HG02759 (cell line): ENCODE measurements around the gene FBXL13.
"Not testable (repeated sequence)": the region's sequence is repeated elsewhere in the genome, so short reads cannot be mapped to it uniquely, and the experiment has no call there.

Experiments
- ATAC-seq: cut with Tn5 transposase; IDR thresholded peaks from one replicate; pipeline ENCODE4 v1.9.1; 2021; ENCODE audit warnings: mild to moderate bottlenecking, moderate library complexity; ENCODE audit not compliant: unreplicated experiment

The FBXL13 gene

DNA sequence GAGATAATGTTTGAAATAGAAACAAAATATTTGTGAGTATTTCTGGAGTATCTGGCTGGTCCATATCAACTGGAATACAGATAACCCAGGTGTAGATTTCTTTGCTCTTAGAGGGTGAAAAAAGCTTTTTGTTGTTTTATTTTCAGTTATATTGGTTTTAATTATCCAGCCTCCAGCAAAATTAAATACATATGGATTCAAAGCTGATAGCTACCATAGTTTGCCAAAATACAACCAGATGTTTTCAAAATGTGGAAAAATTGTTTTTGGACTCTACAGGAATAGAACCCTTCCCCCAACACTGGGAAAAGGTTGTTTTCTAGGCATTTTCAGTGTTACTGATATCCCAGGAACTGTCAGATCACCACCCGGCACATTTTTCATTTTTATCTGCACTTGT lies 131.7 kb downstream of the FBXL13 start:
- no peak for ATAC-seq

DNA sequence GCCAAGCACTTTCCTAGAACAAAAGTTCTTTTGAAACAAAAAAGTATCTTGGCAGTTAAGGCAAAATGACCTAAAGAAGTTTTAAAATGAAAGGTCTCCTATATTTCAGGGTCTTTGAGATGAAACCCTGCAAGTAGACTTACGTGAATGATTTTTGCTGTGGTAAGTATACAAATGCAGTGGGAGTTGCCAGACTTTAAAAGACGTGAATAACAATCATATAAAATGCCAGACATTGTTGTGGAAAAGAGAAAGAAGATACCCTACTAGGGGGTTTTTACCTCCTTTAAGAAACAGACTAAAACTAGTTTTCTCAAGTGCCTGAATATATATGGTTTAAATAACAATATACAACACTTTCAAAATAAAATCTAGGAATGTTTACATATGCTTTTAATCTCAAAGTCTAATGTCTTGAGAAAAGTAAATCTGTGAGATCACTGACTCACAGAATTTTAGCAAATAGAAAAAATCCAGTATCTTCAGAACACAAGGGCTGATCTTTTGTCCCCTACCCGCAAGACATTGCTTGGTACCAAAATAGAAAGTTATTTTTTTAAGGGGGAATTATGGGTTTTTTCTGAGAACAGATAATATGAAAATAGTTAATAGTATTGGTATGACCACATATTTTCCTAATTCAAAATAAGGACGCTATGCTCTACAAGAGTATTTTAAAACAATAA lies 132.3 kb downstream of the FBXL13 start:
- no peak for ATAC-seq

DNA sequence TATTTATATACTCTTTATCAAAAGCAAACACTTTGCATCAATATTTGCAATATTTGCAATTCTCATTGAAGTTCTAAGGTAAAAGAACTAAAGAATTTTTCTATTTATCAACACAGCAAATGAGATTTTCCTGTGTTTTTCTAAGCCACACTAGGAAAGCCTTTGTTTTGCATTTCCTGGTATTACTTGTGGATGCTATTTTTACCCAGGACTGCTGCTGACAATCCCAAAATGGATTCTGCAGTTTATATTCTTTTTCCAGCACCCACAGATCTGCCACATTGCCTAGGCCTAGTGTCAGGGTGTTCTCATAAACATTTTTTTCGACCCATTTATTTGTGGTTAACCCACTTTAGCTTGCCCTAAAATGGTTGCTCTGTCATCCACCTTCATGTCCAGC lies 135.9 kb downstream of the FBXL13 start:
- no peak for ATAC-seq

DNA sequence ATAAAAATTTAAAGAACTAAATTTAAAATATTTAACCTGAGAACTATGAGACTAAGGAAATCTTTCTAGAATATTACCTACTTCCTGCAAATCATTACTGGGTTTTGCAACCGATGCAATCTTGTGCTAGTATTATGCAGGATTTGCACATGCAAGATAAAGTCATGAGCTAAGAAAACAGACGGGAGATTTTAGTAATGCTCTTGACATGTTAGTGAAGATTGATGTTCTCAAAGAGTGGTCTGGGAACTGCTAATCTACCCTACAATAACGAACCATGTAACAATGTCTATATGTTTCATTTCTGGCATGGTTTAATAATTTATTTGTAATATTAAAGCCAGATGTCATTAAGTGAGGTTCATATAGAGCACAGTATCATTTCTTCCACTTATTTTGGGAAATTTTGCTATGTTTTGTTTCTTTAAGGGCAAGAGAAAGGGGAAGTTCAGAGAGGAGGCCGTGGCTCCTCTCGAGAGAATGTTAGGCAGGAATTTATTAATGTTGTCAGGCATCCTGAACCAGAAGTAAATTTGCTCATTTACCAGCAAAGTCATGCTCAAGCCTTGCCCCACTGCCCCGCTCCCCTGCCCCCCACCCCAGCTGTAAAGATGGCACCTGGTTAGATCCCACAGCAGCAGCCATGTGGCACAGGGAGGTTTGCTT lies 139.0 kb downstream of the FBXL13 start:
- no peak for ATAC-seq

DNA sequence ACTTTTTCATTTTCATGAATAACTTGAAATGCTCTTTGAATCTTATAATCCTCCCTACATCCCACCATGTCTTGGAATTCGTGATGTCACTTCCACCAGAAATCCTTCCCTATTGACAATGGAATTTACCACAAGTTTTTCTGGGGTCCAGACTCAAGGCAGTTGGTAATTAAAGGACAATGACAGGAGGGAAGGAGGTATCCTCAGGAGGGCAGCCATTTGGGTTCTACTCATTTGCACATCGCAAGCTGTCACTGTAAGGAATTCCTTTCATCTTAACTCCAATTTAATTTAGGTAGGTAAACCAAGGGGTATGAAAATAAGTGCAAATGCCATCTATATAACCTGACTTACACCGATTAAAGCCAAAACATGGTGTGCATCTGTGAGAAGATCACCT lies 139.9 kb downstream of the FBXL13 start:
- ATAC-seq, result no peak

DNA sequence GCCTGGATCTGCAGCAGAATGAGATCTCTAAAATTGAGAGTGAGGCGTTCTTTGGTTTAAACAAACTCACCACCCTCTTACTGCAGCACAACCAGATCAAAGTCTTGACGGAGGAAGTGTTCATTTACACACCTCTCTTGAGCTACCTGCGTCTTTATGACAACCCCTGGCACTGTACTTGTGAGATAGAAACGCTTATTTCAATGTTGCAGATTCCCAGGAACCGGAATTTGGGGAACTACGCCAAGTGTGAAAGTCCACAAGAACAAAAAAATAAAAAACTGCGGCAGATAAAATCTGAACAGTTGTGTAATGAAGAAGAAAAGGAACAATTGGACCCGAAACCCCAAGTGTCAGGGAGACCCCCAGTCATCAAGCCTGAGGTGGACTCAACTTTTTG lies 140.4 kb downstream of the FBXL13 start:
- ATAC-seq, result no peak

DNA sequence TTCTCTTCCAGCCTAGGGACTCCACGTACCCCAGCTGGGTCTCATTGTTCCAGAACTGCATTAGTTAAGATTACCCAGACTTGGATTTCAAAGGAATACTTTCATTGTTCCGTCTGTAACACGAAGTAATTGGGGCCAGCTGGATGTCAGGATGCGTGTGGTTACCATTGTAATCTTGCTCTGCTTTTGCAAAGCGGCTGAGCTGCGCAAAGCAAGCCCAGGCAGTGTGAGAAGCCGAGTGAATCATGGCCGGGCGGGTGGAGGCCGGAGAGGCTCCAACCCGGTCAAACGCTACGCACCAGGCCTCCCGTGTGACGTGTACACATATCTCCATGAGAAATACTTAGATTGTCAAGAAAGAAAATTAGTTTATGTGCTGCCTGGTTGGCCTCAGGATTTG lies 140.8 kb downstream of the FBXL13 start:
- ATAC-seq, result no peak

DNA sequence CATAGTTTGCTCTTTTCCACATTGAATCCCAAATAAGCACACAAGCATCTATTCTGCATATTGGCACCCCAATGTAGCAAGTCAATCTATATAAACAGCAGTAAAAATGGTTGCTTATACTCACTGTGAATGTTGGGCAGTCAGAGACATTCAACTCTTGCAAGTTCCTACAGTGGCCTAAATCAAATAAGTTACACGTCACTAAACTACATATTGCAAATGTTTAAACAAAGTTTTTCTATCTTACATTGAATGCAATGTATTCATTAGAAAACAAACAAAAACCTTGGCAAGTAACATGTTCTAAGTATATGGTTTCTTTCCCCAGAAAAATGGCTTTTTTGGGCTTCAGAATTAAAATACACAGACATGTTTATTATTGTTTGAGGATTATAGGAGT lies 142.8 kb downstream of the FBXL13 start:
- ATAC-seq, result no peak

DNA sequence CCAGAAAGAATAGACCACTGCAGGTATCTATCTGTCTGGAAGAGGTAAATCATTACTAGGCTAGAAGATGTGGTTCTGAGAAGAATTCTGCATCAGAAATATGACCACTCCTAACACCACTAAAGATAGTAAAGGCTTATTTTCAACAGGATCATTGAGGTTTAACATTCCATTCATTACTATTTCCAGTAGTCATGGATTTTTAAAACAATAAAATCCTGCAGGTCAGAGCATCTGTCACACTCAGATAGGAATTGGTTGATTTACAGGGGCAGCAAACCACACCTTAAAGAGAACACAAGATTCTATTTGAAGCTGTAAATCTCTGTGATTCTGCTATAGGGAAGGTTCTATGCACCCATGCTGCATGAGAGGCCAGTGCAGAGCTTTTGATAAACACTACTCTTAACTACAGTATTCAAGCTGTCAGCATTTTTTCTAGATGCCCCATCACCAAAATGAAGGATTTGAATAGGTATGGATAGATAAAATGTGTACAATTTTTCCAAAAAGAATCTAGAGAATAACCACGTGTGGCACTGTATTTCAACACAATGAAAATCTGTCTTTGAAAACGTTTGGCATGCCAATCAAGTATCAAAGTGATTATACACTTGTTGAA lies 147.2 kb downstream of the FBXL13 start:
- ATAC-seq, result no peak

DNA sequence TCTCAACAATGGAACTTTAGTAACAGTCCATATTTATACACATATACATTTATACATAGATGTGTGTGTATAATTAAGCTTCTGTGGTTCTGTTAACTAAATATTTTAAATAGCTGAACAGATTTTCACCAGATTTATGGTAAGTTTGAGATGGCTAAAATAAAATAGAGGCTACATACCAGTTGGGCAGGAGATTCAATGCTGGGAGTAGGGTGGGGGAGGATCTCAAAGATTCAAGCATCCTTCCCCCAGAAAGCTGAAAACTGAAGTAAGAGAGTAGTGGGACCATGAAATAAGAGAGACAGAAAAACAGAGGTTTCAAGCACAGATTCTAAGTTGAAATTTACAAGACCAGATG lies 147.8 kb downstream of the FBXL13 start:
- ATAC-seq, result no peak

DNA sequence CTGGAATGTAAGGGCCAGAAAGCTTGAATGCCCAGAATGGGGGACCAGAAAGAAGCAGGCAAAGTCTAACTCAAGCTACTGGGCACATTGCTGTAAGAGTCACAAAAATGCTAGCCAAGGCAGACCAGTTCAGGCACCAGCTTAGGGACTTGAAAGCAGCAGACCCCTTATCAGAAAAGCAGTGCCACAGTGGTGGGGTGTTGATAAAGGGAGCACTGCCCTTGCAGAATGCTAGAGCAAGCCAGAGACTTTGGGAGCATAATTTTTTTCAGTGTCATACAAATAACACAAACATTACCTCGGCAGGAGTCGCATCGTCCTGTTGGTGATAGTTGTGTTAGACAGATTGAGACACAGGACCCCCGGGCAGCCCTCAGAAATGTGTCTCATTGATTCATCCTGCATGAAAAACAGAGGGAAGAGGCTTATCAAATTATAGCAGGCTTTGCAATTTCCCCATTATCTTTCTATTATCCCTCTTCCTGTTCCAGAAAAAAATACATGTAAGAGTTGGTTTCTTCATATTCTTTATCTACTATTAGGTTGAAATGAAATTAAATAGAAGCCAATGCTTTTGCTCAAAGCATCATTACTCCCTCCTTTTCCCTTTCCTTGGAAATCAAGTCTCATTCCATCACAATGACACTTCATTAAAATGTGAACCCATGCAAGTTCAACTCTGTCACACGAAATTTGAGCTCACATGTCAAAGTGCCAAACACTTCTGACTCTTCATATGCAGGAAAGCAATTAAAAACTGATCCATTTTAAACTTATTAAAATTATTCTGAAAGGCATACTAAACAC lies 148.4 kb downstream of the FBXL13 start:
- ATAC-seq, result no peak

DNA sequence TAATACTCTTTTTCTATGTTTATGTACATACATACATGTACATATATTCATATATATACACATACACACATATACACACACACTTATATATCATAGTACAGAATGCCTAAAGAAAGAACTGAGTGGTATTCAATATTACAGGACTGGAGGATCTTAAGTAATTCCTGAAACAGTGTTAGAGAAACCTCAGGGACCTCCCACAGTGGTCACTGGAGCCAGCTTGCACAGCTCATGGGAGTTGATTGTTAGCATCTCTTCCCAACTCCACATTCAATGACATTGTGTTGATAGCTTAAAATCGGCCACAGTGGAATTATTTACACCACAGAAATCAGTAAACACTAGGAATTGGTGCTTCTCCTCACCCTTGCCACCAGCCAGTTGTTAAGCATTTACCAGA lies 155.8 kb downstream of the FBXL13 start:
- ATAC-seq, result no peak

DNA sequence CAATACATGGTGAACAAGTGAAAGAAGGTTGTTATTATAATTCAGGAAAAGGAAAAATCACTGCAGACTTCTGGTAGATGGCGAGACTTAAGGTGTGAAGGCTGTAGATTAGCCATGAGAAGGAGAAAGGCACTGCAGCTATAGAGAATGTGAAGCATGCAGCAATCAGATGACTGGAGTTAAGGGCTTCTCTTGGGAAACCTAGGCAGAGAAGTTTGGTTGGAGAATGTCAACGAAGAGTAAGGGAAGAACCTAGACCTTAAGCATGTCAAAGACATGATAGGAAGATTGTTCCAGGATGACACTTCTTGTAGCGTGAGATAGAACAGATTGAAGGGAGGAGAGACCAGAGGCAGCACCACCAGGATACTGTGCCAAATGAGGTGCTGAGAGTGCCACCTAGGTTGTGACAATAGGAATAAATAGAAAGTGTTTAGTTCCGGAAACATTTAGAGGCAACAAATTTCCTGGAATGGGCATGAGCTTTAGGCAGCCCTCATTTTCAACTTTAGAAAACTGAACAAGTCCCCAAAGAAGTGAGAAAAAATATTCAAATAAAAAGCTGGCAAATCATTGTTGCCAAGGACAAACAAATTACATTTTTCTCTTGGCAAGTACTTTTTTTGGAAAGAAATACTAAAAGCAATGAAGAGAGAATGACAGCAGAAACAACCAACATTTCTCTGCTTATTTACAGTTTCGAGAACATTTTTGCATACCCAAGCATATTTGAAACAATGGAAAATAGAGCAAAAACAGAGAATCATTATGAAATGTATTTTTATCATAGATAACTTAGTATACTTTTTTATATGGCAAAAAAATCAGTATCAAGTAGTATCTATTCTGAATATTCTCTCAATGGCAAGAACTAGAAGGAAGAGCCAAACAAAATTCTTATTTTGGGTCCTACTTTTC lies 156.9 kb downstream of the FBXL13 start:
- no peak for ATAC-seq

DNA sequence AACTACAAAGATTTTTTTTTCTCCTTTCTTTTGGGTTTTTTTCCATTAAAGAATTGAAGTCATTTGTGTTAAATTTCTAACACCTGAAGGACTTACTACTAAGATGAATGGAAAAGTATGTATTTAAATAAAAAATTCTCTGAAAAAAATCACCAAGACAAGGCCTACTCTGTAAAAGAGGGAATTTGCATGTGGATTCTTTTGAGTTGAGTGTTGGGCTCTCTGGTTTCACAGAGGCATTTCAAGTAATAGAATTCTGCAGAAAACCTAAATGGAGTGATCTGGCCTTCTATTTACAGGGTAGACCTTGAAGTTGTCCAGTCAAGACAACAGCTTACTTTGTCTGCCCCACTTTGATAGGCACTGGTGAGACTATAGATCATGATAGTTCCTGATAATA lies 157.7 kb downstream of the FBXL13 start:
- ATAC-seq, result no peak

DNA sequence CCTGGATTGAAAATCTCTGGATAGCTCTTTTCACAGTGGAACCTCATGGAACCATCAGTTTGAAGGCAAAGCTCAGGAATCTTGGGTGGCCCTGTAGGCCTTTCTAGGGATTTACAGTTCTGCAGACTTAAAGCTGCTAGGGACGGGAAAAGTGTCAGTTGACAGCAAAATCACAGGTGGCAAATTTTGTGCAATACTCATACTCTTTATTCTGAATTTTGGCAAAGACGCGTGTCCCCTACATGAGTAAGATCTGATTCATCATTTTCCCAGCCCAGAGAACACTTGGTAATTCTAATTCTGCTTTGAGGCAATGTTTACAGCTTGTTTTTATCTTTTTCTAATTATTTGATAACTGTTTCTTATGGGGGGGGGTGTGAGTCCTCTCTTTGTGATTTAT lies 158.2 kb downstream of the FBXL13 start:
- no peak for ATAC-seq

DNA sequence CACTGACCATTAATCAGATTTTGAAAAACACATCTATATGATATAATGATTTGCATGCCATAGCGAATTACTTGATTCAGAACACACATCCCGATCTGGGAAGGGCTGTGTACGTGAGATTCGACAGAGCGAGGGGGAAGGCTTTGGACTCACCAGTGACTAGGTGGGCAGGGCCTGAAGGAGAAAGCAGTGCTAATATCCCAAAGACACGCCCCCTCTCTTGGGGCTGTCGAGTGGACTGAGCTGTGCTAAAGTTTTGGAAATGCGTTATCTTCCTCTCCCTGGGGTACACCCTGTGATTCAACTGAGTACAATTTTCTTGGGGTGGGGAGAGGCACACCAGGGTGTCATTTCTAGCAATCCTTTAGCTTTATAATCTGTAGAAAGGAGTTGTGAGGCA lies 160.0 kb downstream of the FBXL13 start:
- ATAC-seq, result no peak

DNA sequence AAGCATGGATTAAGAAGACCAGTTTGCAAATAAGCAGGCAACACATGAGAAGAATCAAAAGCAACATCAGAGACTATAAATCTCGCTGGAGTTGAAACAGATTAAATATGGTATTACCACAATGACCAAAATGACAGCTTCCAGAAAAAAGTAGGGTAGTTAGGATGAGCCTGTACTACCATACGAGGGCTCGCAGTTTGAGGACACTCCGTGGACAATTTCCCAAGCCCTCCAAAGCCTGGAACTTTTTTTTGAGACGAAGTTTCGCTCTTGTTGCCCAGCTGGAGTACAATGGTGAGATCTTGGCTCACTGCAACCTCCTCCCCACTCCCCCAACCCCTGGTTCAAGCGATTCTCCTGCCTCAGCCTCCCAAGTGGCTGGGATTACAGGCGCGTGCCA lies 160.8 kb downstream of the FBXL13 start:
- ATAC-seq, result no peak

DNA sequence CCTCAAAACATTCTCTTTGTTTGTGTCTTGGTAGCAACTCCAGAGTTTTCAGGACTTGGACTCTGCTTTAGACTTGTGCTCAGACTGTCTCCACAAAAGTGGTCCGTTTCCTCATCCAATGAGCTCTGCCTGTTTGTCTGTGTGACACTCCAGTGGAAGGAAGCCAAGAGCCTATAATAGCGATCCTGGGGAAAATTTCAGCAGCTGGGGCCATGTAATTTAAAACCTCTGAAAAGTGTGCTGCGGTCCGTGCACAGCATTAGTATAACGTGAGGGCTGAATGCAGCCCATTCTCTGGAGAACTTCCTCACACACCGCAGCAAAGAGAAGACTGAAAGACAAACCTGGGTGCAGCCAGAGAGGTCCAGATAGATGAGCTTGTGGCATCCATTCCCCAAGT lies 161.9 kb downstream of the FBXL13 start, which contains the start of gene LRRC17:
Gene LRRC17 (plus strand): TSS at position 259 of the 400 bp plus-strand sequence. CDS start 20,914 bp downstream, outside the sequence.
- ATAC-seq, result no peak

DNA sequence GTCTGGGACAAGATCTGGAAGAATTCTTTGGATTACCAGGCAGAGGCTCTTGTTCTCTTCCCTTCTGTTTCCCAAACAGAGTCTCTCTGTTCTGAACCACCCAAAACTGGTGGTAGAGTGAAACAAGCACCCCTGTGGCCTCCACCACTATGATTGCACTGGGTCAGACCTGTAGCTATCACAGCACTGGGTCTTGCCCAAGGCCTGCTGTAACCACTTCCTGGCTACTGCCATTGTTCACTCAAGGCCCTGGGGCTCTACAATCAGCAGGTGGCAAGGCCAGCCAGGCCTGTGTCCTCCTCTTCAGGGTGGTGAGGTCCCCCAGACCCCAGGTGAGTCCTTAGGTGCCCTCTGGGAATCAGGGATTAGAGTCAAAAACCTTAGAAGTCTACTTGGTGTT lies 165.9 kb downstream of the FBXL13 start:
- no peak for ATAC-seq

DNA sequence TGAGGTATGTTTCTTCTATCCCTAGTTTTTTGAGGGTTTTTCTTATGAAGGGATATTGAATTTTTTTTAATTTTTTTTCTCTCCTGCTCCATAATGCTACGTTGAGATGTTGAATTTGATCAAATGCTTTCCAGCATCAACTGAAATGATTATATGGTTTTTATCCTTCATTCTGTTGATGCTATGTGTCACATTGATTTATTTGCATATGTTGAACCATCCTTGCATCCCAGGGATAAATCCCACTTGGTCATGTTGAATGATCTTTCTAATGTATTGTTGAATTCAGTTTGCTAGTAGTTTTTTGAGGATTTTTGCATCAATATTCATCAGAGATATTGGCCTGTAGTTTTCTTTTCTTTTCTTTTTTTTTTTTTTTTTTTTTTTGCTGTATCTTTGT lies 171.0 kb downstream of the FBXL13 start:
- not testable (repeated sequence) for ATAC-seq
